Keratinocyte (primary cell): Measurements from ENCODE around the gene DENND1A. TPM values are rescaled to one million over a fixed set of nuclear protein-coding genes. Genes with fewer than 3 reads are reported as not detected.

Experiments used
- DNase-seq: peaks from one replicate; pipeline ENCODE4 v3.0.0-alpha.2; 2011; ENCODE audit warnings: low read depth, missing footprints, low spot score
- FAIRE-seq: peaks from 2 replicates; lab custom pipeline; 2011; peaks lifted over from hg19 to GRCh38; lab: Jason Lieb, UNC
- H2AFZ ChIP-seq: 2 replicates; pipeline ENCODE4 v1.6.0; 2012; ENCODE audit warnings: low read length, control low read depth, inconsistent platforms; ENCODE audit not compliant: control insufficient read depth
- H3K27ac ChIP-seq: 2 replicates; pipeline ENCODE4 v1.5.1; 2011; ENCODE audit warnings: low read length; ENCODE audit not compliant: control insufficient read depth, insufficient read depth
- H3K27me3 ChIP-seq: 3 replicates; pipeline ENCODE4 v1.6.0; 2011; ENCODE audit warnings: low read length; ENCODE audit not compliant: control insufficient read depth, insufficient read depth; ENCODE audit errors: extremely low read depth
- H3K36me3 ChIP-seq, 2 experiments: 2 replicates in 1 of 2; 3 replicates in 1 of 2; pipeline ENCODE4 v1.5.1; 2011; ENCODE audit warnings: low read length in 2 of 2, mild to moderate bottlenecking in 1 of 2; ENCODE audit not compliant: control insufficient read depth in 2 of 2, insufficient read depth in 2 of 2; ENCODE audit errors: extremely low read depth in 1 of 2
- H3K4me1 ChIP-seq: 3 replicates; pipeline ENCODE4 v1.5.1; 2011; ENCODE audit warnings: low read length; ENCODE audit not compliant: control insufficient read depth, insufficient read depth; ENCODE audit errors: extremely low read depth
- H3K4me2 ChIP-seq: 3 replicates; pipeline ENCODE4 v1.6.0; 2011; ENCODE audit warnings: low read depth, low read length; ENCODE audit not compliant: control insufficient read depth, insufficient read depth; ENCODE audit errors: extremely low read depth
- H3K4me3 ChIP-seq, 3 experiments: fragments of 200-600 bp in 1 of 3; sonication (generic) in 1 of 3; 2 replicates in 2 of 3; 3 replicates in 1 of 3; pipeline ENCODE4 v1.5.1; 2011 to 2016; ENCODE audit warnings: low read length in 3 of 3, mild to moderate bottlenecking in 3 of 3, control low read depth in 2 of 3, inconsistent platforms in 1 of 3, low read depth in 1 of 3, mixed read lengths in 1 of 3, mixed run types in 1 of 3, moderate library complexity in 1 of 3; ENCODE audit not compliant: control insufficient read depth in 2 of 3, insufficient read depth in 2 of 3; ENCODE audit errors: extremely low read depth in 1 of 3
- H3K79me2 ChIP-seq: 2 replicates; pipeline ENCODE4 v1.6.0; 2012; ENCODE audit warnings: low read length; ENCODE audit not compliant: control insufficient read depth, insufficient read depth
- H3K9ac ChIP-seq: 3 replicates; pipeline ENCODE4 v1.6.0; 2011; ENCODE audit warnings: low read length; ENCODE audit not compliant: control insufficient read depth, insufficient read depth; ENCODE audit errors: extremely low read depth
- H3K9me1 ChIP-seq: 3 replicates; pipeline ENCODE4 v1.6.0; 2011; ENCODE audit warnings: low read length; ENCODE audit not compliant: control insufficient read depth, insufficient read depth; ENCODE audit errors: extremely low read depth
- H3K9me3 ChIP-seq: 2 replicates; pipeline ENCODE4 v1.5.1; 2012; ENCODE audit warnings: low read depth, low read length; ENCODE audit not compliant: control insufficient read depth
- H4K20me1 ChIP-seq: 3 replicates; pipeline ENCODE4 v1.6.0; 2011; ENCODE audit warnings: low read length; ENCODE audit not compliant: control insufficient read depth, insufficient read depth; ENCODE audit errors: extremely low read depth
- CTCF ChIP-seq, 3 experiments: IDR thresholded peaks in 1 of 3; conservative IDR thresholded peaks in 1 of 3; optimal IDR thresholded peaks in 1 of 3; 2 replicates in 2 of 3; 3 replicates in 1 of 3; pipeline versions ENCODE3 to v1.5.1; 2011; ENCODE audit warnings: low read length in 3 of 3, mild to moderate bottlenecking in 3 of 3, moderate library complexity in 2 of 3, control low read depth in 1 of 3, inconsistent platforms in 1 of 3; ENCODE audit not compliant: insufficient read depth in 2 of 3; ENCODE audit errors: extremely low read depth in 1 of 3
- EZH2 ChIP-seq: IDR thresholded peaks from one replicate; pipeline ENCODE4 v1.6.1; 2012; ENCODE audit warnings: inconsistent platforms, mild to moderate bottlenecking, low read length, moderate library complexity
- dilution Hi-C: fragments of 300-500 bp; cut with MboI; formaldehyde crosslinking; loops from one replicate; pipeline ENCODE4 v1.7.0; 2020; ENCODE audit warnings: low sequenced_read_pairs; ENCODE audit not compliant: extremely low pct_ligation_motif_present
- polyA plus RNA-seq, 5 experiments: library from polyadenylated mRNA; depleted of rRNA in 3 of 5; stranded (reverse) in 3 of 5; stranded (forward) in 1 of 5; unstranded in 1 of 5; fragments of >200 nt; gene quantifications; 1 replicate in 1 of 5; 2 replicates in 3 of 5; 3 replicates in 1 of 5; pipeline versions ENCODE4 v1.2.1 to v1.2.3, GENCODE V29; 2011 to 2012; ENCODE audit warnings: missing spikeins in 2 of 5, low read depth in 1 of 5, low replicate concordance in 1 of 5

DENND1A gene
- polyA plus RNA-seq, 1 donor (not counting 4 experiments of a cell fraction or from before 2014, with no cell fraction given) = 13.0 TPM

- dilution Hi-C loops = no loop called here
- Histone ChIP-seq H2AFZ (no peak overlapping the region), H3K79me2 (no peaks in the 10 kb centered on the region), H3K9me3 (no peaks in the 10 kb centered on the region), H3K27ac (no peak overlapping the region), H3K27me3 (no peaks in the 10 kb centered on the region), H3K4me3 (no peak overlapping the region), H3K4me1 (no peaks in the 10 kb centered on the region), H3K9me1 (no peaks in the 10 kb centered on the region), H4K20me1 (no peaks in the 10 kb centered on the region), H3K36me3 (peaks cover 0 to 1% of the 10 kb centered on the region in 2 experiments), H3K4me2 (no peak overlapping the region), H3K9ac (no peak overlapping the region)
- DNase-seq = no peak
- TF ChIP-seq CTCF (optimal IDR thresholded peaks at IDR 0.05 in 1 of 3, IDR thresholded peaks at IDR 0.05 in 1 of 3, conservative IDR thresholded peaks at IDR 0.05 in 1 of 3; ENCODE audit: extremely low read depth in 1 of 3, insufficient read depth in 2 of 3, low read length in 3 of 3) (no peak), EZH2 (no peak)
- no peak for FAIRE-seq
Measured at GRCh38 chr9:123438821-123439220, 491.1 kb downstream of the DENND1A start.

DNA sequence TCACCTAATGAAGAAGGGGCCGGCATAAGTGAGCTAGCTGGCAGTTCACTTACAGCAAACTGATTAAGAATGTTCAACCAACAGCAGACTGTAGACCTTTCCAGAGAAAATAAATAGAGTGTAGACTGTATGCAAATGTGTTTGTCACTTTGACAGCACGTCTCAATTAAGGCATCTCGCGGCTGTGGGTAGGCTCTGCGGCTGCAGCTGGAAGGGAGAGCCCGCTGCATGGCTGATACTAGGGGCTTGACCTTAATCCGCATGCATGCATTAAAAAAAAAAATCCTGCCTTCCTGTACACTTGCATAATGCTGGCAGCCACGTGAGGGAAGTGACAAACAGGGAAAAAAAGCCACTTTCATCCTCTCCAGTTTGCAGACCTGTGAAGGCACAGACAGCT, 491.6 kb downstream of the DENND1A start:
- Histone ChIP-seq H3K4me1 (no peaks in the 10 kb centered on the region), H4K20me1 (no peaks in the 10 kb centered on the region), H3K79me2 (no peaks in the 10 kb centered on the region), H3K9me1 (no peaks in the 10 kb centered on the region), H2AFZ (no peak overlapping the region), H3K36me3 (peaks cover 0 to 1% of the 10 kb centered on the region in 2 experiments), H3K27me3 (no peaks in the 10 kb centered on the region), H3K9me3 (no peaks in the 10 kb centered on the region), H3K4me2 (no peak overlapping the region), H3K4me3 (no peak overlapping the region), H3K9ac (no peak overlapping the region), H3K27ac (no peak overlapping the region)
- FAIRE-seq = no peak
- dilution Hi-C loops = no loop called here
- no peak for TF ChIP-seq EZH2
- no peak for TF ChIP-seq CTCF (optimal IDR thresholded peaks at IDR 0.05 in 1 of 3, IDR thresholded peaks at IDR 0.05 in 1 of 3, conservative IDR thresholded peaks at IDR 0.05 in 1 of 3; ENCODE audit: extremely low read depth in 1 of 3, insufficient read depth in 2 of 3, low read length in 3 of 3)
- DNase-seq = no peak
